Stimulated activated naive CD8-positive, alpha-beta T cell treated with anti-CD3 and anti-CD28 coated beads, Interleukin-15, amount 100 ng/mL, for 72 hours (primary cell): Measurements from ENCODE around the gene TEX48.

Experiments used
- ATAC-seq: fragments of 150-1000 bp; cut with Tn5 transposase; 2 replicates; pipeline ENCODE4 v1.10.0; 2021; ENCODE audit warnings: mild to moderate bottlenecking, moderate library complexity
- DNase-seq, 2 donors: peaks; one replicate each; pipeline ENCODE4 v3.0.0; 2021 to 2022
- H3K27ac Mint-ChIP-seq, 2 donors: one replicate each; pipeline ENCODE4 v1.8.0; 2022; ENCODE audit warnings: mild to moderate bottlenecking in 2 of 2, mixed read lengths in 2 of 2, moderate library complexity in 2 of 2
- H3K27me3 Mint-ChIP-seq: one replicate; pipeline ENCODE4 v1.8.0; 2022; ENCODE audit warnings: mixed read lengths
- H3K4me1 Mint-ChIP-seq: one replicate; pipeline ENCODE4 v1.8.0; 2022; ENCODE audit warnings: mild to moderate bottlenecking, mixed read lengths
- H3K4me3 Mint-ChIP-seq, 2 donors: one replicate each; pipeline ENCODE4 v1.8.0; 2022; ENCODE audit warnings: mild to moderate bottlenecking in 2 of 2, mixed read lengths in 2 of 2, moderate library complexity in 1 of 2
- H3K9me3 Mint-ChIP-seq, 2 donors: one replicate each; pipeline ENCODE4 v1.8.0; 2022; ENCODE audit warnings: mixed read lengths in 2 of 2

The TEX48 gene

DNA sequence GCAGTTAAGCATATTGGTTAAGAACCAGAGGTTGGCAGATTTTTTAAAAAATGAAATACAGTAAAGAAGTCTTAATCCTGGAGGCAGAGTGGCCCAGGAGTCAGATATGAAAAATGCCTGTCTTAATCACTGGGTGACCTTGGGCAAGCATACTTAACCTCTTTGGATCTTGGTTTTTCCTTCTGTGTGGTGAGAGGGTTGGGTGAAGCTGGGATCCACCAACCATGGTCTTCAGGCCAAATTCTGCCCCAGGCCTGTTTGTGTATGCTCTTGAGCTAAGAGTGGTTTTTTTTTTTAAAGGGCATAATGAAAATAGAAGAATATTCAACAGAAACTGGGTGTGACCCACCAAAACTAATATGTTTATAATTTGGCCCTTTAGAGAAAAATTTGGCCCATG is 20.0 kb upstream of the TEX48 start:
- peak overlapping the region; percentile 34 to 60 for H3K27ac Mint-ChIP-seq
- DNase-seq (no peak), ATAC-seq (no peak)
- peaks cover 84% of the 10 kb centered on the region for H3K4me1 Mint-ChIP-seq
- no peaks in the 10 kb centered on the region for H3K9me3 Mint-ChIP-seq
- no peaks in the 10 kb centered on the region for H3K27me3 Mint-ChIP-seq
- peak overlapping the region in 1 of 2 donors; percentile 30 for H3K4me3 Mint-ChIP-seq

DNA sequence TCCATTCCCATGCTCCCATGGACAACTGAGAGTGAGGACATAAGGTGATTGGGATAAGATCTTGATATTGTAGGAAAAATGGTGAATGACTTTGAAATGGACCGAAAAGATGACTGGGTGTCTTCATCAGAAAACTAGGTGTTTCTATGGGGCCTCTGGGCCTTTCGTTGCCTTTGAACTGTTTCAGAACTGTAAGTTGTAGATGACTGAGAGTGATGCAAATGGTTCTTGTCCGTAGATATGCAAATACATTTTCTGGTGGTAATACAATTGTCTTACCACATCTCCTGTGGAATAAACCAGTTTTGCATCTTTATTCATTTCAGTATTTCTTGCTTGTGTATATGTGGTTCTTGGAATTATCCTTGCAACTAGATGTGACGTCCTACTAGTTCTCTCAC is 16.0 kb upstream of the TEX48 start:
- H3K9me3 Mint-ChIP-seq, result no peaks in the 10 kb centered on the region
- no peaks in the 10 kb centered on the region for H3K27me3 Mint-ChIP-seq
- peaks cover 91% of the 10 kb centered on the region for H3K4me1 Mint-ChIP-seq
- H3K27ac Mint-ChIP-seq, result peak overlapping the region; percentile 99
- H3K4me3 Mint-ChIP-seq, result peak overlapping the region; percentile 77 to 80
- peak; percentile 63 to 73 for DNase-seq
- peak; percentile 73 for ATAC-seq

DNA sequence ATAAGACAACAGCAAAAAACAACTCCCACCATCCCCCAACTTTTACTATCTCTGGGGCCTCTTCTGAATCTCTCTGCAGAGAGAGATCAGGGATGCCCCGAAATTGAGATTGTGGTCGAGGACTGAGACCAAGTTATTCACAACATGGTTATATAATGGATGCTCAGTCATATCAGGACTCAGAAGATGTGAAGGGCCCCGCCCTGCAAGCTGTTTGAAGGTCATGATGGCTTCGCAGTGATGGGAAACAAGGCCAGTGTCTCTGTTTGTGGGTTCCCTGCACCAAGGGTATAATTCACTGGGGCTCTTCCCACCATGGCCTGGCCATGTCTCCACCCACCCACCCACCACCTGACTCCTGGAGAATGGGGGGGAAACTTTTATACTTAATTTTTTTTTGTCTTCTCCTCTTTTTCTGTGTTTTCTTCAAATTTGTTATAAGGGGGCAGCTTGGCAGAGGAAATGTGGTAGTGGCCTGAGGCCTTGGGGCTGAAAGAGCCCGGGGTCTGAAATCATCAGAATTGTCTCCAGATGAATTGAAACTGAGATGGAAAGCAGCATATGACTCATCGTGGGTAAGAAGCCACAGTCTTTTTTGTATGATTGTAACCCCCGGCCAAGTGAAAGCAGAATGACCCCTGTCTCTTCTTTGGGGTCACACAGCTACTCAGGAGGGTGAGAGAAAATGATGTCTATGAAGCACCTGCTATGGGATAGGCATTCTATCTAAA is 15.0 kb upstream of the TEX48 start:
- H3K4me3 Mint-ChIP-seq, result peak overlapping the region; percentile 75 to 80
- H3K9me3 Mint-ChIP-seq, result no peaks in the 10 kb centered on the region
- H3K27me3 Mint-ChIP-seq, result no peaks in the 10 kb centered on the region
- peaks cover 97% of the 10 kb centered on the region for H3K4me1 Mint-ChIP-seq
- ATAC-seq, result peak; percentile 79
- peak; percentile 86 to 94 for DNase-seq
- peak overlapping the region; percentile 99 for H3K27ac Mint-ChIP-seq

DNA sequence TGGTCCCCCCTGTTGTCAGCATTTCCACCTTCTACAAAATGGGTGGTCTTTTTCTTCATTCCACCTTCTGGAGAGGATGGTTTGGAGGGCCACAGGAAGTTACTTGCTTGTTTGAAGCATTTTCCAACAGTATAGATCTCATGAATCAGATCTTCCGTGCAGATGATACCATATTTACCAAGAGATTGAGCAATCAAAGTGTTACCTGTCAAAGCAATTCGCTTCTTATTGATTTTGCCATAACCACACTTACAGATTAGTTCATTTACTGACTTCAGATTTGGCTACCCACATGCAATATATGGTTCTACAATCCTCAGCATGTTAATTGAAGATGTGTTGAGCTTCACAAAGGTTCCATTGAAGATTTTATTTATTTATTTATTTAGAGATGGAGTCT is 14.0 kb upstream of the TEX48 start:
- Mint-ChIP-seq H3K27me3 (no peaks in the 10 kb centered on the region), H3K9me3 (no peaks in the 10 kb centered on the region), H3K4me3 (peak overlapping the region in 1 of 2 donors; percentile 49), H3K4me1 (peaks cover 97% of the 10 kb centered on the region), H3K27ac (peak overlapping the region; percentile 99)
- DNase-seq, result no peak
- no peak for ATAC-seq

DNA sequence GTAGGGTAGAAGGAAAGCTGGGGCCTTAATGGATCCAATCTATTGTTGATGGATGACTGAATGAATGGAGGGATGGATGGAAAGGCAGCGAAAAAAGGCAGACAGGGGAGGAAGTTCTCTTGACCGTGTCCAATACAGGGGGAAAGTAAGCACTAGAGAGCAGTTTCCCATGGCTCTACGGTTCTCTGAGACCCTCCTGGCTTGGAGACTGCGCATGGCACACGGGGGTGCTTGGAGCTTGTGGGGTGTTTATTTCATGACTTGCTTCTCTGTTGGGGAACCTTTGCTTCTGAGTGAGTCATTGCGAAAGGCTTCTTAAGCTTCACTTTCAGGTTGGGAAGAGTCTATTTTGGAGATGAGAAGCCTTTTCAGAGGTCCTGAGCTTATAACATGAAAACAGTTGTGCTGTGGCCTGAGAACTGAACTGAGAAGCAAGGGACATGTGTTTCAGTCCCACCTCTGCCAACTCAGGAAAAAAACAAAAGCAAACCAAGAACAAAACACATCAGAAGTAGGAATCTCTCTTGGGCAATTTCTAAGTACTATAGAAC is 12.8 kb upstream of the TEX48 start:
- DNase-seq (peak; percentile 45 to 53), ATAC-seq (peak; percentile 2)
- Mint-ChIP-seq H3K27ac (peak overlapping the region; percentile 85 to 92), H3K27me3 (no peaks in the 10 kb centered on the region), H3K9me3 (peaks cover 0 to 5% of the 10 kb centered on the region in 2 donors), H3K4me1 (peaks cover 97% of the 10 kb centered on the region), H3K4me3 (peak overlapping the region; percentile 16 to 50)

DNA sequence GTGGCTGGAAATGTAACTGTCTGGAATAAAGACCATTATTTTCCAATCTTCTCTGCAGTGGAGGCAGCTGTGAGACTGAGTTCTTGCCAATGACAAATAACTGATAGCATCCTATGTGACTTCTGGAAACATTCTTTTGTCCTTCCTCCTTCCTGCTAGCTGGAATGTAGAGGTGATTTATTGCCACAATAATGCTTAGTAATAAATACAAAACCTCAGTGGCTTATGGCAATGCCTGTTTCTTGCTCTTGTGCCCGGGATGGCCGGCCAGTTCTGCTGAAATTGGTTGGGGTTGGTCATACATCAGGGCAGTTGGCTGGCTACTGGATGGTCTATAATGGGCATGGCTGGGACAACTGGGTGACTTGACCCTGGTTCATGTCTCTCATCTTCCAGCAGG is 12.2 kb upstream of the TEX48 start:
- H3K4me3 Mint-ChIP-seq, result peak overlapping the region in 1 of 2 donors; percentile 16
- ATAC-seq (no peak), DNase-seq (no peak)
- H3K27me3 Mint-ChIP-seq, result no peaks in the 10 kb centered on the region
- H3K9me3 Mint-ChIP-seq, result peaks cover 0 to 6% of the 10 kb centered on the region in 2 donors
- H3K4me1 Mint-ChIP-seq, result peaks cover 97% of the 10 kb centered on the region
- H3K27ac Mint-ChIP-seq, result peak overlapping the region in 1 of 2 donors; percentile 85

DNA sequence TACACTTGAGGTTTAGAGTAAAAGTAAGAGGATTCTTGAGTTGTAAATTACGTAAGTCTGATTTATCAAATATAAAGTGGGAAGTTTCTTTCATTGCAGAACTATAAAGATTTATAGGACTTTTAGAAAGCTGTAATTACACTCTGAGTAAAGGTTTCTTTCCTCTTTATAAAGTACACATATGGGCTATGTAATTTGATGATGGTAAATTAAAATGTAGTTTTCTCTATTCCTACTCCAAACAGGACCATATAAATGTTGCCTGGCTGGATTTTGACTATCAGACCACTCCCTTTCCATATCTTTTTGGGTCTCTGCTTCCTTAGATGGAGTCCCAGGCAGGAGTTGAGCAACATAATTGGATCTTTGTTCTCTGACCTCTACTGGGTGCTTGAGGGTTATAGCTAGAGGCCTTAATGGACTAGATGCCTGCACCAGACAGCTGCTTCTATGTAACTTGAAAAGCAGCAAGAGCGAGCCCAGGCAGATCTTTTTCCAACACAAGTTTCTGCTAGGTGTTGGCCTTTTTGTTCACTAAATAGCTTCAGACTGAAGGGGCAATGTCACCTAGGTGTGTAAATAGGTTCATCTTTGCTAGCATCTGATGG is 11.4 kb upstream of the TEX48 start:
- H3K9me3 Mint-ChIP-seq, result peaks cover 6 to 7% of the 10 kb centered on the region in 2 donors
- no peak for ATAC-seq
- no peaks in the 10 kb centered on the region for H3K27me3 Mint-ChIP-seq
- DNase-seq, result no peak
- peaks cover 97% of the 10 kb centered on the region for H3K4me1 Mint-ChIP-seq
- H3K4me3 Mint-ChIP-seq, result peak overlapping the region in 1 of 2 donors; percentile 27
- H3K27ac Mint-ChIP-seq, result peak overlapping the region; percentile 36 to 85

DNA sequence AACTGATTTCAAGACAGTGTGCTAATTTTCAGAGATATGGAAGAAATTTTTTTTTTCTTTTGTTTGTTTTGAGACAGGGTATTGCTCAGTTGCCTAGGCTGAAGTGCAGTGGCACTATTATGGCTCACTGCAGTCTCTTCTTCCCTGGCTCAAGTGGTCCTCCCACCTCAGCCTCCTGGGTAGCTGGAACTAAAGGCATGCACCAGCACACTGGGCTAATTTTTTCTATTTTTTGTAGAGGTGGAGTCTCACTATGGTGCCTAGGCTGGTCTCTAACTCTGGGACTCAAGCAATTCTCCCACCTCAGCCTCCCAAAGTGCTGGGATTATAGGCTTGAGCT is 9.9 kb upstream of the TEX48 start:
- no peaks in the 10 kb centered on the region for H3K27me3 Mint-ChIP-seq
- DNase-seq (no peak), ATAC-seq (no peak)
- H3K4me3 Mint-ChIP-seq, result peak overlapping the region; percentile 66 to 77
- peaks cover 8 to 11% of the 10 kb centered on the region in 2 donors for H3K9me3 Mint-ChIP-seq
- H3K27ac Mint-ChIP-seq, result peak overlapping the region; percentile 96 to 99
- H3K4me1 Mint-ChIP-seq, result peaks cover 97% of the 10 kb centered on the region

DNA sequence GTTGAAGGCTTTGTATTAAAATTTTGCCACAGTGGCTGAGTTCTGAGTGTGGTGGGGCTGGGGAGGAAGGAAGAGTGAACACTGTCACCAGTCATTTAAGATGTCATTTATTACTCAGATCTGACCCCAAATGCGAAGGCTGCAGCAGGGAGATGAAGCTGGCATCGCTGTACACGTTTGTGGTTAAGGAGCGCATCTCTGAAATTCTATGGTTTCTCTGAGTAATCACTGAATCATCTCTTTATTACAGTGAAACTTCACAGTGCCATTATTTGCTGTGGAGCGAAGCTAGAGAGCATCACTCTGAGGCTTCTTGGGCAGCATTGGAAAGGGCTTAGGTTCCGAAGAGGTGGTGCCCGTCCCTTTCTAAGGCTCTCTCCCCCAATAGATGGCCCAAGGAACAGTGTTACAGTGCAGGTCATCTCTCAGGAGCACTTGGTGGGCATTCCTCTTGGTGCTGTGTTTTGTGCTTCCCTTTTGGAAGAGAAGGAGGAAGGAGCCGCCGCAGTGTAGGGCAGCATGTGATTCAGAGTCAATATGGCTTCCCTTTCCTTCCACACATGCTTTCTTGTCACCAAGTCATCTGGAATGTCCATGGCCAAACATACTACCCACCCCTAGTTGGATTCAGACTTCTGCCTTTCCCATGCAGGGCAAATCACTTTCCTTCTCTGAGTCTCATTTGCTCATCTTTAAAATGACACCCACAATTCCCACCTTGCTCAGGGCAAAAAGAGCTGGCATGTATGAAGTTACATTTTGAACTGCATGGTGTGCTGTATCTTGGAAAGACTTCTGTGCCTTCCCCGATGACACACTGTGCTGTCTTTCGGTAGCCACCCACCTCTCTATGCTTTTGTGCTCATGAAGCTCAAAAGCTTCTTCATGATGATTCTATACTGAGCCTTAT is 9.3 kb upstream of the TEX48 start:
- ATAC-seq (peak; percentile 92), DNase-seq (peak; percentile 80 to 91)
- Mint-ChIP-seq H3K27ac (peak overlapping the region; percentile 96 to 99), H3K4me3 (peak overlapping the region; percentile 66 to 77), H3K9me3 (peaks cover 8 to 16% of the 10 kb centered on the region in 2 donors), H3K27me3 (no peaks in the 10 kb centered on the region), H3K4me1 (peaks cover 97% of the 10 kb centered on the region)

DNA sequence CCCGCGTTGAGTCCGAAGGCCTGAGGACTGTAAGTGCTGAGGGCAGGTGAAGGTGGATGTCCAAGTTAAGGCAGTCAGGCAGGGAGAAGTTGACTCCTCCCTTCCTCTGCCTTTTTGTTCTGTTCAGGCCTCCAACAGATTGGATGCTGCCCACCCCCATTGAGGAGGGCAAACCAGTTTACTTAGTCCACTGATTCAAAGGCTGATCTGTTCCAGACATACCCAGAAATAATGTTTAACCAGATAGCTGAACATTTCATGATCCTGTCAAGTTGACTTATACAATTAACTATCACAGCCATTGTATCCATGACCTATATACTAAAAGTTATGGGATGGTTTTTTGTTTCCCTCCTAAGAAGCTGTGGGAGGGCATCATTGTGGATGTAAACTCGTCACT is 8.3 kb upstream of the TEX48 start:
- H3K27ac Mint-ChIP-seq, result peak overlapping the region; percentile 96 to 99
- peak in 1 of 2 donors; percentile 44 for DNase-seq
- H3K4me3 Mint-ChIP-seq, result peak overlapping the region; percentile 56 to 77
- no peak for ATAC-seq
- H3K27me3 Mint-ChIP-seq, result no peaks in the 10 kb centered on the region
- H3K4me1 Mint-ChIP-seq, result peaks cover 98% of the 10 kb centered on the region
- H3K9me3 Mint-ChIP-seq, result peaks cover 8 to 22% of the 10 kb centered on the region in 2 donors

DNA sequence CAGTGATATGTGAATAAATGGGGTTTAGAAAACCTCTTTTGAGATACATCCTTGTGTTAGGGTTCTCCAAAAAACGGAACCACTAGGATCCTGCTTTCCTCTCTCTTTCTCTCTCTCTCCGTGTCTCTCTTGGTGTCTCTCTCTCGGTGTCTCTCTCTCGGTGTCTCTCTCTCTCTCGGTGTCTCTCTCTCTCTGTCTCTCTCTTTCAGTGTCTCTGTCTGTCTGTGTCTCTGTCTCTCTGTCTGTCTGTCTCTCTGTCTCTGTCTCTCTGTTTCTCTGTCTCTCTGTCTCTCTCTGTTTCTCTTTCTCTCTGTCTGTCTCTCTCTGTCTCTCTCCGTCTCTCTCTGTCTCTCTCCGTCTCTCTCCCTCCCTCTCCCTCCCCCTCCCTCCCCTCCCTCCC is 7.8 kb upstream of the TEX48 start:
- peaks cover 94% of the 10 kb centered on the region for H3K4me1 Mint-ChIP-seq
- peaks cover 8 to 22% of the 10 kb centered on the region in 2 donors for H3K9me3 Mint-ChIP-seq
- no peaks in the 10 kb centered on the region for H3K27me3 Mint-ChIP-seq
- H3K27ac Mint-ChIP-seq, result peak overlapping the region; percentile 95 to 99
- ATAC-seq (no peak), DNase-seq (no peak)
- H3K4me3 Mint-ChIP-seq, result peak overlapping the region; percentile 56 to 57

DNA sequence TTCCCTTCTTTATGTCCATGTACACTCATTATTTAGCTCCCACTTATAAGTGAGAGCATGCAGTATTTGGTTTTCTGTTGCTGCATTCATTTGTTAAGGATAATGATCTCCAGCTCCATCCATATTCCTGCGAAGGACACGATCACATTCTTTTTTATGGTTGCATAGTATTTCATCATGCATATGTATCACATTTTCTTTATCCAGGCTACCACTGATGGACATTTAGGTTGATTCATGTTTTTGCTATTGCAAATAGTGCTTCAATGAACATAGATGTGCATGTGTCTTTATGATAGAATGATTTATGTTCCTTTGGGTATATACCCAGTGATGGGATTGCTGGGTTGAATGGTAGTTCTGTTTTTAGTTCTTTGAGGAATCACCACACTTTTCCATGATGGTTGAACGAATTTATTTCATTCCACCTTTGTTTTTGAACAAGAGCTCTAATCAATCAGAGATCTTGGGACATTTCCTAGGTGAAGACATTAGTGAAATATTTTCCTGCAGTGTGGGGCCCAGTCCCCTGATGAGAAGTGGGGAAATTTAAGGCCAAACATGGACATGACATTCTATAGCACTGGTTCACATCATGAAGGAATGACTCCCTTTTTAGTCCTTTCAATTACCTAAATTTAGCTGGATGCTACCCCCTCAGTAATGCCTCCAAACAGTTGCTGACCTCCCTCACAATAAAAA is 7.1 kb upstream of the TEX48 start:
- DNase-seq, result no peak
- Mint-ChIP-seq H3K4me1 (peaks cover 93% of the 10 kb centered on the region), H3K27me3 (no peaks in the 10 kb centered on the region), H3K4me3 (peak overlapping the region in 1 of 2 donors; percentile 57), H3K27ac (peak overlapping the region; percentile 95 to 99), H3K9me3 (peaks cover 12 to 27% of the 10 kb centered on the region in 2 donors)
- no peak for ATAC-seq

DNA sequence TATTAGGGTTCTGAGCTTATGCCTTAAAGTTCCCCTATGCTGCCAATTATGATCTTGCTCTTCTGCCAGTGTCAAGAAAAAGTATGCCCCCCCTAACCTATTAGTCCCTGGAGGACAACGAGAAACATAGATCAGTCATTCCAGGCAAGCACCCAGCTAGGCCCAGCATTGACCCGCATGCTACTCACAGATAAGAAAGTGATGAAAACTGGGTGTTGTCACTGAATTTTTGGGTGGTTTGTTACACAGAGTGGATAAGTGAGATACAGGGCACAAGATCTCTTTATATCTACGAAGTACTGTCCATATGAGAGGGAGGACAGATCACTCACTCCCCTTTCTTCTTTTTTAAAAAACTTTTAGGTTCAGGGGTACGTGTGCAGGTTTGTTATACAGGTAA is 6.4 kb upstream of the TEX48 start:
- Mint-ChIP-seq H3K9me3 (peaks cover 15 to 29% of the 10 kb centered on the region in 2 donors), H3K4me3 (peak overlapping the region in 1 of 2 donors; percentile 13), H3K27me3 (no peaks in the 10 kb centered on the region), H3K4me1 (peaks cover 90% of the 10 kb centered on the region), H3K27ac (peak overlapping the region; percentile 4 to 95)
- ATAC-seq, result no peak
- no peak for DNase-seq

DNA sequence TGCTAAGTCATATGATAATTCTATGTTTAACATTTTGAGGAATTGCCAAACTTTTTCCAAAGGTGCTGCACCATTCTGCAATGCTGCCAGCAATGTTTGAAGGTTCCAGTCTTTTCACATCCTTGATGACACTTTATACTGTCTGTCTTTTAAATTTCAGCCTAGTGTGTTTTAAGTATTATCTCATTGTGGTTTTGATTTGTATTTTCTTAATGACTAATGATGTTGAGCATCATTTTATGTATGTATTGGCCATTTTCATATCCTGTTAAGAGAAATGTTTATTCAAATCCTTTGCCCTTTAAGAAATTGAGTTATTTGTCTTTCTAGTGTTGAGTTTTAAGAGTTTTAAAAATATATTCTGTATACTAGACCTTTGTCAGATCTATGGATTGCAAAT is 5.0 kb upstream of the TEX48 start:
- H3K27ac Mint-ChIP-seq, result peak overlapping the region; percentile 49 to 95
- no peaks in the 10 kb centered on the region for H3K27me3 Mint-ChIP-seq
- no peak for DNase-seq

DNA sequence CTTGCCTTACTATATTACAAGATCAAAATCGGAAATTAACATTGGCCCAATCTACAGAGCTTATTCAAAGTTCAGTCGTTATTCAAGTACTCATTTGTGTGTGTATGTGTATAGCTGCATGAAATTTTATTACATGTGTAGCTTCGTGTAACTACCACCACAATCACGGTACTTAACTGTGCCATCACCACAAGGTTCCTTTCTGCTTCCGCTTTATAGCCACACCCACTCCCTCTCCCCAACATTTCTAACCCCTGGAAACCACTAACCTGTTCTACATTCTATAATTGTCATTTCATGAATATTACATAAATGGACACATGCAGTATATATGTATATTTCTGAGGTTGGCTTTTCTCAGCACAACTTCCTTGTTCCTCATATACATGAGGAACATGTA is 4.0 kb upstream of the TEX48 start:
- ATAC-seq (peak; percentile 8), DNase-seq (peak in 1 of 2 donors; percentile 46)
- Mint-ChIP-seq H3K27ac (peak overlapping the region; percentile 86 to 95), H3K9me3 (peaks cover 15 to 29% of the 10 kb centered on the region in 2 donors), H3K27me3 (no peaks in the 10 kb centered on the region), H3K4me3 (peak overlapping the region; percentile 38 to 64), H3K4me1 (peaks cover 89% of the 10 kb centered on the region)

More for the DNA sequence above, 5.0 kb upstream of the TEX48 start:
- Mint-ChIP-seq H3K4me3 (peak overlapping the region; percentile 37 to 64), H3K9me3 (peaks cover 15 to 29% of the 10 kb centered on the region in 2 donors), H3K4me1 (peaks cover 89% of the 10 kb centered on the region)
- no peak for ATAC-seq
